Measurements from ENCODE around the gene SLC30A4. TPM values are rescaled to one million over a fixed set of nuclear protein-coding genes. Genes with fewer than 3 reads are reported as not detected.

Gene SLC30A4
- polyA plus RNA-seq, 1 experiment: 5.1 TPM

DNA sequence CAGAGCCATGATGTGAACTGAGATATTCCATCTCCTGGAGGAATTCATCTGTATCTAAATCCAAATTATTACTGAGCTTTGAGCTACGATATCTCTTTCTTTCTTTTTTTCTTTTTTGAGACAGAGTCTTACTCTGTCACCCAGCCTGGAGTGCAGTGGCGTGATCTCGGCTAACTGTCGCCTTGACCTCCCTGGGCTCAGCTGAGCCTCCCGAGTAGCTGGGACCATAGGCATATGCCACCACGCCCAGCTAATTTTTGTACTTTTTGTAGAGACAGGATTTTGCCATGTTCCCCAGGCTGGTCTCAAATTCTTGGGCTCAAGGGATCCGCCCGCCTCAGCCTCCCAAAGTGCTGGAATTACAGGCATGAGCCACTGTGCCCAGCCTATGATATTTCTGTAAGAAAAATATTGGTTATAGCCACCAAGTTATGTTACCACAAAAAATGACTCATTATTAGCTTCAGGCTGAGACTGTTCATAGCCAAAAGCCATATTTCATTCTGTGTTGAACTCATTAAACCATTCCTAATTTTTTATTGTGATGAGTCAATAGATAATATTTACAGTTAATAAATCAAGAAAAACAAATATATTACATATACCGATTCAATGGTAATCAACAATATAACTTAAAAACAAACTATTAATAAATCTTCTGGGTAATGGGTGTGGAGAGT is 27.1 kb upstream of the SLC30A4 start:
- TF ChIP-seq, protein P1, sequence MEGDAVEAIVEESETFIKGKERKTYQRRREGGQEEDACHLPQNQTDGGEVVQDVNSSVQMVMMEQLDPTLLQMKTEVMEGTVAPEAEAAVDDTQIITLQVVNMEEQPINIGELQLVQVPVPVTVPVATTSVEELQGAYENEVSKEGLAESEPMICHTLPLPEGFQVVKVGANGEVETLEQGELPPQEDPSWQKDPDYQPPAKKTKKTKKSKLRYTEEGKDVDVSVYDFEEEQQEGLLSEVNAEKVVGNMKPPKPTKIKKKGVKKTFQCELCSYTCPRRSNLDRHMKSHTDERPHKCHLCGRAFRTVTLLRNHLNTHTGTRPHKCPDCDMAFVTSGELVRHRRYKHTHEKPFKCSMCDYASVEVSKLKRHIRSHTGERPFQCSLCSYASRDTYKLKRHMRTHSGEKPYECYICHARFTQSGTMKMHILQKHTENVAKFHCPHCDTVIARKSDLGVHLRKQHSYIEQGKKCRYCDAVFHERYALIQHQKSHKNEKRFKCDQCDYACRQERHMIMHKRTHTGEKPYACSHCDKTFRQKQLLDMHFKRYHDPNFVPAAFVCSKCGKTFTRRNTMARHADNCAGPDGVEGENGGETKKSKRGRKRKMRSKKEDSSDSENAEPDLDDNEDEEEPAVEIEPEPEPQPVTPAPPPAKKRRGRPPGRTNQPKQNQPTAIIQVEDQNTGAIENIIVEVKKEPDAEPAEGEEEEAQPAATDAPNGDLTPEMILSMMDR (IDR thresholded peaks at IDR 0.05; ENCODE audit: low read depth, low read length): no peak
- Histone ChIP-seq H3K27me3 (ENCODE audit: control insufficient read depth, insufficient read depth, low read length) (no peaks in the 10 kb centered on the region), H3K9me3 (ENCODE audit: control insufficient read depth, insufficient read depth, low read length) (no peaks in the 10 kb centered on the region), H3K4me3 (ENCODE audit: low read depth, low read length) (no peak overlapping the region), H3K27ac (ENCODE audit: low read depth, low read length) (no peak overlapping the region)
- POLR2A ChIA-PET: interaction anchor here (2.0 kb wide), 1 partner anchor 38 kb away, joined by 7 read pairs; the partner anchor contains the start of gene BLOC1S6
- no peak for DNase-seq (ENCODE audit: low read depth, low spot score)
- CTCF ChIA-PET: interaction anchor here (0.8 to 1.5 kb wide), 3 partner anchors 13 to 156 kb away, joined by 3 read pairs; no protein-coding TSS in a partner anchor

DNA sequence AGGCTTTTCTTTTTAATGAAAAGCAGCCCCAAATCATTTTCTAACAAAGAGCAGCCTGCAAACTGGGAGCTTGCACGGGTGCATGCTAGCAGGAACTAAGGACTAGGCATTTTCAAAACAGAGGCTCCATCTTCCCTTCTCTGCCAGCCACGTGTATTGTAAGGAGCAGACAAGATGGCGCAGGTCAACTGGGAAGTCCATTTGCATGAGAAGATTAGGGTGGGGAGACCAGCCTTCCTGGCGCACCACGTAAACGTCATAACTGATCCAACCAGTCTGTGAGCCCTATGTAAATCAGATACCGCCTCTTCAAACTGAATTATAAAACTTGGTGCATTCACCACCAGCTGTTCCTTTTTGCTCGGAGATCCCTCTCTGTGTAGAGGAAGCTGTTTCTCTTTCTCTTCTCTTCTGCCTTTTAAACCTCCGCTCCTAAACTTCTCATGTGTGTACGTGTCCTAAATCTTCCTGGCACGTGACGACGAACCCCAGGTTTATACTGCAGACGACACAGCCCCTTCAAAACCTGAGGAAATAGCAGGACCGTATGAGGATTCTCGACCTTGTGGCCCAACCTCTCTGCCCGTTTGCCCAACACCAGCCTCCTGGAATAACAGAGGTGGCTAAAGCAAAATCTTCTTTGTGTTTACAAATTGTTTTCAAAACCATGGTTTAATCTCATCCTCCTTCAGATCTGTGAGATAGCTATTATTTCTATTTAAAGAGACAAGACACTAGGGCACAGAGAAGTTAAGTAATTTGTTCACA is 26.4 kb upstream of the SLC30A4 start:
- no peaks in the 10 kb centered on the region for H3K9me3 ChIP-seq (ENCODE audit: control insufficient read depth, insufficient read depth, low read length)
- ChIA-PET POLR2A (interaction anchor here (2.0 kb wide), 1 partner anchor 39 kb away, joined by 7 read pairs; the partner anchor contains the start of gene BLOC1S6), CTCF (interaction anchor here (0.8 to 1.5 kb wide), 2 partner anchors 118 to 156 kb away, joined by 3 read pairs; no protein-coding TSS in a partner anchor)
- TF ChIP-seq, protein P1 (IDR thresholded peaks at IDR 0.05; ENCODE audit: low read depth, low read length): no peak
- DNase-seq (ENCODE audit: low read depth, low spot score): no peak
- no peak overlapping the region for H3K27ac ChIP-seq (ENCODE audit: low read depth, low read length)
- H3K27me3 ChIP-seq (ENCODE audit: control insufficient read depth, insufficient read depth, low read length): no peaks in the 10 kb centered on the region
- H3K4me3 ChIP-seq (ENCODE audit: low read depth, low read length): no peak overlapping the region

DNA sequence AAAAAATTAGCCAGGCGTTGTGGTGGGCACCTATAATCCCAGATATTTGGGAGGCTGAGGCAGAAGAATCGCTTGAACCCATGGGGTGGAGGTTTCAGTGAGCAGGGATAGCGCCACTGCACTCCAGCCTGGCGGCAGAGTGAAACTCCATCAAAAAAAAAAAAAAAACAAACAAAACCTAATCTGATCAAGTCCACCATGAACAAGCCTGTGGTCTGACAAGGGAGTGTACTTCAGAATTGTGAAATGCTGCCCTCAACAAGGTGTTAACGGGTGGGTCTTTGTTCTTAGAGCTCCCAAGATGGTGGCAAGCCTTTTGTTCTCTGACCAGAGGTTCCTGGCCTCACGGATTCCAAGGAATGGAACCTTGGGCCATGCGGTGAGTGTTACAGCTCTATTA is 24.2 kb upstream of the SLC30A4 start:
- POLR2A ChIA-PET: no interaction called here
- TF ChIP-seq, protein P1 (IDR thresholded peaks at IDR 0.05; ENCODE audit: low read depth, low read length): no peak
- Histone ChIP-seq H3K27ac (ENCODE audit: low read depth, low read length) (no peak overlapping the region), H3K9me3 (ENCODE audit: control insufficient read depth, insufficient read depth, low read length) (no peaks in the 10 kb centered on the region), H3K27me3 (ENCODE audit: control insufficient read depth, insufficient read depth, low read length) (no peaks in the 10 kb centered on the region), H3K4me3 (ENCODE audit: low read depth, low read length) (no peak overlapping the region)
- DNase-seq (ENCODE audit: low read depth, low spot score): no peak
- CTCF ChIA-PET: interaction anchor here (0.6 kb wide), 1 partner anchor 87 kb away, joined by 3 read pairs; no protein-coding TSS in a partner anchor

DNA sequence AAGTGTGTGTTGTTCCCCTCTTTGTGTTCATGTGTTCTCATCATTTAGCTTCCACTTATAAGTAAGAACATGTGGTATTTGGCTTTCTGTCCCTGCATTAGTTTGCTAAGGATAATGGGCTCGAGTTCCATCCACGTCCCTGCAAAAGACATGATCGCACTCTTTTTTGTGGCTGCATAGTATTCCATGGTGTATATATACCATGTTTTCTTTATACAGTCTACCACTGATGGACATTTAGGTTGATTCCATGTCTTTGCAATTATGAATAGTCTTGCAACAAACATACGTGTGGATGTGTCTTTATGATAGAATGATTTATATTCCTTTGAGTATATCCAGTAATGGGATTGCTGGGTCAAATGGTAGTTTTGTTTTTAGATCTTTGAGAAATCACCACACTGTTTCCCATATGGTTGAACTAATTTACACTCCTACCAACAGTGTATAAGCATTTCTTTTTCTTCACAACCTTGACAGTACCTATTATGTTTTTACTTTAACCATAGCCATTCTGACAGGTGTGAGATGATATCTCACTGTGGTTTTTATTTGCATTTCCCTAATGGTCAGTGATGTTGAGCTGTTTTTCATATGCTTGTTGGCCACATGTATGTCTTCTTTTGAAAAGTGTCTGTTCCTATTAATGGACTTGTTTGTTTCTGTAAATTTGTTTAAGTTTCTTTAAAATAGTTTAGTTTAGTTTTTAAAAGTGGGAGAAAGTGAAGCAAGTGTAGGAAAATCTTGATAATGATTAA is 21.9 kb upstream of the SLC30A4 start:
- H3K9me3 ChIP-seq (ENCODE audit: control insufficient read depth, insufficient read depth, low read length): no peaks in the 10 kb centered on the region
- TF ChIP-seq, protein P1 (IDR thresholded peaks at IDR 0.05; ENCODE audit: low read depth, low read length): no peak
- H3K4me3 ChIP-seq (ENCODE audit: low read depth, low read length): no peak overlapping the region
- no peak overlapping the region for H3K27ac ChIP-seq (ENCODE audit: low read depth, low read length)
- DNase-seq (ENCODE audit: low read depth, low spot score): no peak
- H3K27me3 ChIP-seq (ENCODE audit: control insufficient read depth, insufficient read depth, low read length): no peaks in the 10 kb centered on the region
- ChIA-PET POLR2A (no interaction called here), CTCF (no interaction called here)

Measured in AG04450 (cell line).